ENCODE results near the gene CUL3. TPM values are rescaled to one million over a fixed set of nuclear protein-coding genes. Genes with fewer than 3 reads are reported as not detected.

Gene CUL3
- total RNA-seq, 1 donor from 2014 or later, result 95.5 TPM

GRCh38 chr2:224449212-224450147 lies 135.7 kb downstream of the CUL3 start:
- DNase-seq (ENCODE audit: low read depth), result no peak
- Histone ChIP-seq H3K27me3 (ENCODE audit: insufficient read depth, low read length) (no peaks in the 10 kb centered on the region), H2AFZ (ENCODE audit: low read depth, low read length) (no peak overlapping the region), H3K9me3 (ENCODE audit: insufficient read depth, low read depth, low read length) (no peaks in the 10 kb centered on the region), H3K36me3 (ENCODE audit: insufficient read depth, low read length) (no peaks in the 10 kb centered on the region), H3K4me1 (ENCODE audit: insufficient read depth, low read length) (no peaks in the 10 kb centered on the region), H3K4me2 (ENCODE audit: low read length) (no peak overlapping the region), H4K20me1 (ENCODE audit: insufficient read depth, low read length) (no peaks in the 10 kb centered on the region), H3K9ac (ENCODE audit: low read length) (no peak overlapping the region), H3K4me3 (ENCODE audit: insufficient read depth, low read depth, low read length) (no peak overlapping the region), H3K27ac (ENCODE audit: low read depth, low read length) (no peak overlapping the region), H3K79me2 (ENCODE audit: insufficient read depth, low read length) (no peaks in the 10 kb centered on the region)
- Mint-ChIP-seq H3K9me3 (ENCODE audit: unreplicated experiment) (no peaks in the 10 kb centered on the region), H3K4me3 (ENCODE audit: unreplicated experiment) (no peak overlapping the region), H3K27ac (ENCODE audit: unreplicated experiment) (no peak overlapping the region), H3K27me3 (ENCODE audit: low read depth, unreplicated experiment) (no peaks in the 10 kb centered on the region), H3K4me1 (ENCODE audit: low read depth, unreplicated experiment) (no peaks in the 10 kb centered on the region), H3K36me3 (ENCODE audit: low read depth, unreplicated experiment) (no peaks in the 10 kb centered on the region)
- FAIRE-seq, result peak; percentile 34
- TF ChIP-seq, protein P1, sequence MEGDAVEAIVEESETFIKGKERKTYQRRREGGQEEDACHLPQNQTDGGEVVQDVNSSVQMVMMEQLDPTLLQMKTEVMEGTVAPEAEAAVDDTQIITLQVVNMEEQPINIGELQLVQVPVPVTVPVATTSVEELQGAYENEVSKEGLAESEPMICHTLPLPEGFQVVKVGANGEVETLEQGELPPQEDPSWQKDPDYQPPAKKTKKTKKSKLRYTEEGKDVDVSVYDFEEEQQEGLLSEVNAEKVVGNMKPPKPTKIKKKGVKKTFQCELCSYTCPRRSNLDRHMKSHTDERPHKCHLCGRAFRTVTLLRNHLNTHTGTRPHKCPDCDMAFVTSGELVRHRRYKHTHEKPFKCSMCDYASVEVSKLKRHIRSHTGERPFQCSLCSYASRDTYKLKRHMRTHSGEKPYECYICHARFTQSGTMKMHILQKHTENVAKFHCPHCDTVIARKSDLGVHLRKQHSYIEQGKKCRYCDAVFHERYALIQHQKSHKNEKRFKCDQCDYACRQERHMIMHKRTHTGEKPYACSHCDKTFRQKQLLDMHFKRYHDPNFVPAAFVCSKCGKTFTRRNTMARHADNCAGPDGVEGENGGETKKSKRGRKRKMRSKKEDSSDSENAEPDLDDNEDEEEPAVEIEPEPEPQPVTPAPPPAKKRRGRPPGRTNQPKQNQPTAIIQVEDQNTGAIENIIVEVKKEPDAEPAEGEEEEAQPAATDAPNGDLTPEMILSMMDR (IDR thresholded peaks at IDR 0.05; ENCODE audit: insufficient read depth, low read depth, low read length), result peak; percentile 60
- no peak for TF ChIP-seq EZH2 (IDR thresholded peaks at IDR 0.05; ENCODE audit: insufficient read depth, low read length)

DNA sequence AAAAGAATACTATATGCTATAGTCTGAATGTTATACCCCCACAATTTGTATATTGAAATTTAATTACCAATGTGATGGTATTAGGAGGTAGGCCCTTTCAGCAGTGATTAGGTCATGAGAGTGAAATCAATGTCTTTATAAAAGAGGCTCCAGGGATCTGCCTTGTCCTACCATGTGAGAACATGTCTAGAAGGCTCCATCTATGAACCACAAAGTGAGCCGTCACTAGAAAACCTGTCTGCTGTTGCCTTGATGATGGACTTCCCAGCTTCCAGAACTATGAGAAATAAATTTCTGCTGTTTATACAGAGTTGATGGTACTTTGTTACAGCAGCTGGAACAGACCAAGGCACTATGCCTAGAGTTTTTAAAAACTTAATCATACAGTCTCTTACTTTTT lies 136.9 kb downstream of the CUL3 start:
- no peaks in the 10 kb centered on the region for H3K4me1 Mint-ChIP-seq (ENCODE audit: low read depth, unreplicated experiment)
- Histone ChIP-seq H3K4me2 (ENCODE audit: low read length) (no peak overlapping the region), H2AFZ (ENCODE audit: low read depth, low read length) (no peak overlapping the region), H3K79me2 (ENCODE audit: insufficient read depth, low read length) (no peaks in the 10 kb centered on the region), H4K20me1 (ENCODE audit: insufficient read depth, low read length) (no peaks in the 10 kb centered on the region), H3K4me1 (ENCODE audit: insufficient read depth, low read length) (no peaks in the 10 kb centered on the region), H3K4me3 (ENCODE audit: insufficient read depth, low read depth, low read length) (no peak overlapping the region), H3K27me3 (ENCODE audit: insufficient read depth, low read length) (no peaks in the 10 kb centered on the region), H3K27ac (ENCODE audit: low read depth, low read length) (no peak overlapping the region), H3K9ac (ENCODE audit: low read length) (no peak overlapping the region), H3K36me3 (ENCODE audit: insufficient read depth, low read length) (no peaks in the 10 kb centered on the region), H3K9me3 (ENCODE audit: insufficient read depth, low read depth, low read length) (no peaks in the 10 kb centered on the region)
- no peaks in the 10 kb centered on the region for H3K36me3 Mint-ChIP-seq (ENCODE audit: low read depth, unreplicated experiment)
- no peak overlapping the region for H3K27ac Mint-ChIP-seq (ENCODE audit: unreplicated experiment)
- no peak for TF ChIP-seq EZH2 (IDR thresholded peaks at IDR 0.05; ENCODE audit: insufficient read depth, low read length)
- TF ChIP-seq, protein P1 (IDR thresholded peaks at IDR 0.05; ENCODE audit: insufficient read depth, low read depth, low read length), result no peak
- FAIRE-seq (no peak), DNase-seq (ENCODE audit: low read depth) (no peak)
- H3K4me3 Mint-ChIP-seq (ENCODE audit: unreplicated experiment), result no peak overlapping the region
- H3K27me3 Mint-ChIP-seq (ENCODE audit: low read depth, unreplicated experiment), result peaks cover 3% of the 10 kb centered on the region
- H3K9me3 Mint-ChIP-seq (ENCODE audit: unreplicated experiment), result peaks cover 4% of the 10 kb centered on the region

DNA sequence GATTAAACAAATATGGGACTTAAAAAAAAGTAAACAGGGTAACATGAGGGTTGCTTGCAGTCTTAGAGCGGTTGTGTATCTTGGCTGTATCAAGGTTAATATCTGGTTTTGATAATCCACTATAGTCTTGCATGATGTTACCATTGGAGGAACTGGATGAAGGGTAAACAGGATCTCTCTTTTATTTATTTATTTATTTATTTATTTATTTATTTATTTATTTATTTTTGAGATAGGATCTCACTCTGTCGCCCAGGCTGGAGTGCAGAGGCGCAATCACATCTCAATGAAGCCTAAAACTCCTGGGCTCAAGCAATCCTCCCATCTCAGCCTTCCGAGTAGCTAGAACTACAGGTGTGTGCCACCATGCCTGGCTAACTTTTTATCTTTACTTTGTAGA lies 140.4 kb downstream of the CUL3 start:
- Mint-ChIP-seq H3K27ac (ENCODE audit: unreplicated experiment) (no peak overlapping the region), H3K36me3 (ENCODE audit: low read depth, unreplicated experiment) (no peaks in the 10 kb centered on the region)
- TF ChIP-seq, protein P1 (IDR thresholded peaks at IDR 0.05; ENCODE audit: insufficient read depth, low read depth, low read length), result no peak

More for the DNA sequence above, 140.4 kb downstream of the CUL3 start:
- H3K4me3 Mint-ChIP-seq (ENCODE audit: unreplicated experiment), result no peak overlapping the region
- no peaks in the 10 kb centered on the region for H4K20me1 ChIP-seq (ENCODE audit: insufficient read depth, low read length)
- peaks cover 3% of the 10 kb centered on the region for H3K27me3 Mint-ChIP-seq (ENCODE audit: low read depth, unreplicated experiment)
- no peak overlapping the region for H3K4me2 ChIP-seq (ENCODE audit: low read length)
- H3K9me3 ChIP-seq (ENCODE audit: insufficient read depth, low read depth, low read length), result no peaks in the 10 kb centered on the region
- H3K27me3 ChIP-seq (ENCODE audit: insufficient read depth, low read length), result no peaks in the 10 kb centered on the region
- H2AFZ ChIP-seq (ENCODE audit: low read depth, low read length), result no peak overlapping the region
- H3K9me3 Mint-ChIP-seq (ENCODE audit: unreplicated experiment), result peaks cover 4% of the 10 kb centered on the region
- DNase-seq (ENCODE audit: low read depth) (no peak), FAIRE-seq (no peak)
- no peak overlapping the region for H3K9ac ChIP-seq (ENCODE audit: low read length)
- H3K4me1 Mint-ChIP-seq (ENCODE audit: low read depth, unreplicated experiment), result no peaks in the 10 kb centered on the region
- no peak overlapping the region for H3K27ac ChIP-seq (ENCODE audit: low read depth, low read length)
- H3K36me3 ChIP-seq (ENCODE audit: insufficient read depth, low read length), result no peaks in the 10 kb centered on the region
- H3K4me3 ChIP-seq (ENCODE audit: insufficient read depth, low read depth, low read length), result no peak overlapping the region
- peaks cover 2% of the 10 kb centered on the region for H3K4me1 ChIP-seq (ENCODE audit: insufficient read depth, low read length)
- H3K79me2 ChIP-seq (ENCODE audit: insufficient read depth, low read length), result no peaks in the 10 kb centered on the region

Measured in astrocyte (in vitro differentiated cells and primary cell).